Activated CD8-positive, alpha-beta memory T cell treated with anti-CD3 and anti-CD28 coated beads, Interleukin-2, amount 10 ng/mL, durations not matched to agents 7 days and 5 days (primary cell): ENCODE measurements around the gene MORN4. TPM values are rescaled to one million over a fixed set of nuclear protein-coding genes. Genes with fewer than 3 reads are reported as not detected.
"Not testable (repeated sequence)": the region's sequence is repeated elsewhere in the genome, so short reads cannot be mapped to it uniquely, and the experiment has no call there.

ENCODE experiments used
- ATAC-seq: fragments of 150-1000 bp; cut with Tn5 transposase; one replicate; pipeline ENCODE4 v1.10.0; 2021; ENCODE audit warnings: moderate library complexity
- CTCF ChIA-PET: fragments of 350-600 bp; sonication (Branson Sonifier 250); formaldehyde crosslinking; loops from one replicate; lab custom pipeline; 2021; ENCODE audit warnings: antibody characterized with exemption; lab: Charles Lee
- DNase-seq: peaks from one replicate; pipeline ENCODE4 v3.0.0-alpha.2; 2020
- H3K27ac Mint-ChIP-seq: one replicate; pipeline ENCODE4 v1.8.0; 2021; ENCODE audit warnings: mild to moderate bottlenecking, mixed read lengths
- H3K27me3 Mint-ChIP-seq: one replicate; pipeline ENCODE4 v1.8.0; 2021; ENCODE audit warnings: mixed read lengths
- H3K36me3 Mint-ChIP-seq: one replicate; pipeline ENCODE4 v1.8.0; 2021; ENCODE audit warnings: mild to moderate bottlenecking, mixed read lengths
- H3K4me1 Mint-ChIP-seq: one replicate; pipeline ENCODE4 v1.8.0; 2021; ENCODE audit warnings: mixed read lengths
- H3K4me3 Mint-ChIP-seq: one replicate; pipeline ENCODE4 v1.8.0; 2021; ENCODE audit warnings: mild to moderate bottlenecking, moderate library complexity, mixed read lengths
- H3K9me3 Mint-ChIP-seq: one replicate; pipeline ENCODE4 v1.8.0; 2022; ENCODE audit warnings: low read depth, mixed read lengths
- total RNA-seq, 2 experiments: library from RNA; stranded (reverse); gene quantifications; one replicate each; pipeline ENCODE4 v1.2.3, GENCODE V29; 2021

The MORN4 gene
- total RNA-seq, 2 experiments from 2014 or later = 1.9 to 2.1 TPM

DNA sequence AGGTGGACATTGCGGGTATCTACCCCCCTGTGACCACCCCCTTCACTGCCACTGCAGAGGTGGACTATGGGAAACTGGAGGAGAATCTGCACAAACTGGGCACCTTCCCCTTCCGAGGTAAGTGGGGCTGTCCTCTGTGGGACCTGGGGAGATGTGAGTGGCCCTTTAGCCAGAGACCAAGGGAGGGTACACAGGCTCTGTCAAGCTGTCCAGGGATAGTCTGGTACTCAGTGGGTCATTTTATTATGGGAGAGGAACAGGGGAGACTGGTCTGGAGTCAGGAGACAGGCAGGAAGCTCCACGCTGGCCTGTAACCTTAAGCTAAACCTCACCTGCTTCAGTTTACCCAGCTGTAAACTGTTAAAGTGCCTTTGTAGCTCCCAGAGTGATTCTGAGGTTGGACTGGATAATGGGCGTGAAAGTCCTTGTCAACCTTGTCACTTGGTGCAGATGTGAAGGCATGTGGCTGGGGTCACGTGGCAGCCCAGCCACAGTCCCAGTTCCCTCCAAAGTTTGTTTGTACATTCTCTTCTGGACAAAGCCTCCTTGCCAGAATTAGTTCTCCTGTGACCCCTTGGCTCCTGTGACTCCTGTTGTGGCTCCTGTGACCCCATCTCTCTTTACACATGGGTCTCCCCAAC is 48.4 kb downstream of the MORN4 start:
- no peak overlapping the region for H3K4me3 Mint-ChIP-seq
- no peak for ATAC-seq
- CTCF ChIA-PET = interaction anchor here (1.1 to 2.2 kb wide), 2 partner anchors 11 to 13 kb away, joined by 4 to 14 read pairs; partner anchors contain the start of gene ANKRD2
- H3K9me3 Mint-ChIP-seq = no peaks in the 10 kb centered on the region
- H3K4me1 Mint-ChIP-seq = peaks cover 10% of the 10 kb centered on the region
- DNase-seq = no peak
- no peaks in the 10 kb centered on the region for H3K36me3 Mint-ChIP-seq
- no peak overlapping the region for H3K27ac Mint-ChIP-seq
- peaks cover 5% of the 10 kb centered on the region for H3K27me3 Mint-ChIP-seq

DNA sequence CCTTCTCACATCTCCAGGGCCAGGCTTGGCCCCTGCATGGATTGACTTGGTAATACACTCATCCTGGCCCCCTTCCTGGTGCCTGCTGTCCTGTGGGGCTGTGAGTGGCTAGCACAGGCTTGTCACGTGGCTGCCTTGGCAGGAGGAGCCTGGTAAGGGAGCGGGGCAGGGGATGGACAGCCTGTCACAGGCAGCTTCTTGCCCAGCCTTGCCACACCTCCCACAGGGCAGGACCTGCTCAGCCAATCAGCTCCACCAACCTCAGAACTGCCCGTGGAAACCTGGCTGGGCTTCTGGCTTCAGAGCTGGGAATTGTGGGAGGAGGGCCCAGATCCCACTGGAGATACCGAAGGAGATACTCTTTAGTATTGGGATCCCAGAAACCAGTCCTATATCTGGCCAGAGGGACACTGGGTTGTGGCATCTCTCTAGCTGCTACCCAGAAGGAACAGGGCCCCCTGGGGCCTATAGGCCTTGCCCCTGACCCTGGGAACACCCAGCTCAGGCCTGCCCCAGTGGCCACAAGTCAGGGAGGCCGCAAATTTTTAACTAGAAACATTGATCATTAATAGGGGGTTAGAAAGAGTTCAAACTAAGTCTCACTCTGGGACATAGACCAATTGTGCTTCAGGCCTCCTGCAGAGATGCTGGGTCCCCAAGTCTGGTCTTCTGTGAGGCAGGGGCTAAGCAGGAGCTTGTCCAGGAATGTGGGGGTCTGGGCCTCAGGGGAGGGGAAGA is 49.1 kb downstream of the MORN4 start, which contains the start of gene HOGA1:
HOGA1 (plus strand) TSS at position 330 of the 738 bp plus-strand sequence; CDS start at position 645, 315 bp downstream.
- ATAC-seq (no peak), DNase-seq (no peak)
- Mint-ChIP-seq H3K36me3 (no peaks in the 10 kb centered on the region), H3K4me1 (peaks cover 4% of the 10 kb centered on the region), H3K27me3 (peaks cover 6% of the 10 kb centered on the region), H3K4me3 (no peak within 1 kb of the TSS), H3K9me3 (no peaks in the 10 kb centered on the region), H3K27ac (no peak within 1 kb of the TSS)
- CTCF ChIA-PET = interaction anchor here (1.1 to 2.2 kb wide), 2 partner anchors 12 to 28 kb away, joined by 3 to 14 read pairs; partner anchors contain the start of gene ANKRD2

DNA sequence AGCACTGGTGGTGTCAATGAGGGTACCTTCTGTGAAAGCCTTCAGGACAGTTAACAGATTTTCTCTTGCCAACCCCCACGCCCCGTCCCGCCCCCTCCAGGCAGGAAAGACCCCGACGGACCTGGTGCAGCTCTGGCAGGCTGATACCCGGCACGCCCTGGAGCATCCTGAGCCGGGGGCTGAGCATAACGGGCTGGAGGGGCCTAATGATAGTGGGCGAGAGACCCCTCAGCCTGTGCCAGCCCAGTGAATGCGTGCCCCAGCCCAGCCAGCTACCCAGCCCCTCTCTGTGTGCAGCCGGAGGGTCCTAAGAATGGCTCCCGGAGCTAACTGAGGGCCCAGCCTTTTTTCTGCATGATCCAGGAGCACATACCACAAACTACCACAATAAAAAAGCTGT is 49.8 kb downstream of the MORN4 start:
- DNase-seq = no peak
- H3K9me3 Mint-ChIP-seq = no peaks in the 10 kb centered on the region
- peaks cover 11% of the 10 kb centered on the region for H3K27me3 Mint-ChIP-seq
- no peaks in the 10 kb centered on the region for H3K36me3 Mint-ChIP-seq
- peaks cover 2% of the 10 kb centered on the region for H3K4me1 Mint-ChIP-seq
- ATAC-seq = no peak
- H3K27ac Mint-ChIP-seq = no peak overlapping the region
- H3K4me3 Mint-ChIP-seq = no peak overlapping the region
- CTCF ChIA-PET = interaction anchor here (1.1 kb wide), 1 partner anchor 29 kb away, joined by 3 read pairs; no protein-coding TSS in a partner anchor

DNA sequence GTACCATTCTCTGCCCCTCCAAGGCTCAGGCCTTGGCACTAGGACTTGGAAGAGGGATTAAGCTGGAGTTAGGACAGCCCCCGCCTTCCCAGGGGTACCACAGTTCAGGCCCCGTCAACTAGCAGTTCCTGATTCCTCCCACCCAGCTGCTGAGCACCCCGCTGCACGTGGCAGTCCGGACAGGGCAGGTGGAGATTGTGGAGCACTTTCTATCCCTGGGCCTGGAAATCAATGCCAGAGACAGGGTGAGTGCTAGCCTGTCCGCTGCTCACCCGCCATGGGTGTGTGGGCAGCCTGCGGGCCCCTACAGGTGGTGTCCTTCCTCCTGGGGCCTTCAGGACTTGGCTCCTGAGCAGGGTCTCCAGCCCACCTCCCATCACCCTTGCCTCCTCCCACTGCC is 51.1 kb downstream of the MORN4 start:
- peaks cover 2% of the 10 kb centered on the region for H3K4me1 Mint-ChIP-seq
- H3K27ac Mint-ChIP-seq = no peak overlapping the region
- no peak for ATAC-seq
- no peak for DNase-seq
- H3K27me3 Mint-ChIP-seq = peaks cover 22% of the 10 kb centered on the region
- no peak overlapping the region for H3K4me3 Mint-ChIP-seq
- no peaks in the 10 kb centered on the region for H3K9me3 Mint-ChIP-seq
- CTCF ChIA-PET = interaction anchor here (0.6 to 2.4 kb wide), 2 partner anchors 10 to 36 kb away, joined by 3 to 21 read pairs; partner anchors contain the start of gene ANKRD2
- H3K36me3 Mint-ChIP-seq = no peaks in the 10 kb centered on the region

DNA sequence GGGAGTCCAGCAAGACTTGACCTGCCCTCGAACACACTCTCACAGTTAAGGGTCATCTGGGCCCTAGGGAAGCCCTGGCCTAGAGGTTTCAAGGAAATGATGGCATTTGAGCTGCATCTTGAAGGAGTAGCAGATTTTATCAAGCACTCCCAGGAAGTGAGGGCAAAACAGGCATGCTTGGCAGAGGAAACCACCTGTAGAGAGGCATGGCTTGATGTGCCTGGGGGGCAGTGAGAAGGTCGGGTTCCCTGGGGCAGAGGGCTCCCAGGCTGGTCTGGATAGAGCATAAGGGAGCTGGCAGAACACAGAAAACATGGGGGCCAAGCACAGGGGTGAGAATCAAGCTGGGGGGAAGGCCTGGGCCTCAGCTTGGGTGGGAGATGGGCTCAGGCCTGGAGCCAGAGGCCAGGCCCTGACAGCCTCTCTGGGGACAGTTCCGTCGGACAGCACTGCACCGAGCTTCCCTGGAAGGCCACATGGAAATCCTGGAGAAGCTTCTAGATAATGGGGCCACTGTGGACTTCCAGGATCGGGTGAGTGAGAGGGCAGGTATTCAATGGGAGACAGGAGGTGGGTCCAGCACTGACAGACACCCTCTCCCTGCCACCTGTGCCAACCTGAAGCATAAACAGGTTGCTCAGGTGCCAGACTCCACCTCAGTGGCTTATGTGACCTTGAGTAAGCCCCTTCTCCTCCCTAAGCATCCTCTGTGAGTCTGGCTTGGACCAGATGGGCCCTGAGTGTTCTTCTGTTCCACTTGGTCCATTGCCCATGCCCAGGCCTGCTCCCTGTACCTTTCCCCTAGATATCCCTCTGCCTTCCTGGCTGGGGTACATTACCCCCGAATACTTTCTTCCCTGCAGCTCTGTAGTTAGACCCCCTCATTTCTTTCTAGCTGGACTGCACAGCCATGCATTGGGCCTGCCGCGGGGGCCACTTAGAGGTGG is 52.6 kb downstream of the MORN4 start:
- DNase-seq = no peak
- Mint-ChIP-seq H3K27ac (no peak overlapping the region), H3K9me3 (no peaks in the 10 kb centered on the region), H3K4me3 (no peak overlapping the region), H3K27me3 (peaks cover 20% of the 10 kb centered on the region), H3K4me1 (peaks cover 2% of the 10 kb centered on the region), H3K36me3 (no peaks in the 10 kb centered on the region)
- CTCF ChIA-PET = interaction anchor here (2.4 kb wide), 1 partner anchor 9 kb away, joined by 21 read pairs; the partner anchor contains the start of gene ANKRD2
- no peak for ATAC-seq

DNA sequence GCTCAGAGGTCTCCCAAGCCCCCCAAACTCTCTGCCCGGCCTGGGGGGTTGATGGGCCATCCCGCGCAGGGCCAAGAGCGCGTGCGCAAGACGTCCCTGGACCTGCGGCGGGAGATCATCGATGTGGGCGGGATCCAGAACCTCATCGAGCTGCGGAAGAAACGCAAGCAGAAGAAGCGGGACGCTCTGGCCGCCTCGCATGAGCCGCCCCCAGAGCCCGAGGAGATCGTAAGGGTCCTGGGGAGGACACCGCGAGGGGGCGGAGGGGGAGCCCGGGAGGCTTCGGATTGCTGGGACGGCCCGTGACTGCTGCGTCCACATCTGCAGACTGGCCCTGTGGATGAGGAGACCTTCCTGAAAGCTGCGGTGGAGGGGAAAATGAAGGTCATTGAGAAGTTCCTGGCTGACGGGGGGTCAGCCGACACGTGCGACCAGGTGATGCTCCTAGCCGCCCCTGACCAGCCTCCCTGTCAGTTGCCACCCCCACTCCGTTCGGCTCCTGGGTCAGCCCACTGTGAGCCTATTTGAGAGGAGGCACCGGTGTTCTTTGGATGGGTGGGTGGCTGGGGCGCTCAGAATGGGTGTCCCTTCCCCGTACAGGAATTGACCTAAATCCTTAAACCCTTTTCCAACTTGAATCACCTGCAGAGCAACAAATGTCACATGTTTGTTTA is 55.0 kb downstream of the MORN4 start:
- H3K27me3 Mint-ChIP-seq = peaks cover 20% of the 10 kb centered on the region
- H3K36me3 Mint-ChIP-seq = no peaks in the 10 kb centered on the region
- H3K27ac Mint-ChIP-seq = no peak overlapping the region
- peaks cover 2% of the 10 kb centered on the region for H3K4me1 Mint-ChIP-seq
- CTCF ChIA-PET = no interaction called here
- no peak overlapping the region for H3K4me3 Mint-ChIP-seq
- H3K9me3 Mint-ChIP-seq = no peaks in the 10 kb centered on the region
- DNase-seq (no peak), ATAC-seq (peak; percentile 27)

DNA sequence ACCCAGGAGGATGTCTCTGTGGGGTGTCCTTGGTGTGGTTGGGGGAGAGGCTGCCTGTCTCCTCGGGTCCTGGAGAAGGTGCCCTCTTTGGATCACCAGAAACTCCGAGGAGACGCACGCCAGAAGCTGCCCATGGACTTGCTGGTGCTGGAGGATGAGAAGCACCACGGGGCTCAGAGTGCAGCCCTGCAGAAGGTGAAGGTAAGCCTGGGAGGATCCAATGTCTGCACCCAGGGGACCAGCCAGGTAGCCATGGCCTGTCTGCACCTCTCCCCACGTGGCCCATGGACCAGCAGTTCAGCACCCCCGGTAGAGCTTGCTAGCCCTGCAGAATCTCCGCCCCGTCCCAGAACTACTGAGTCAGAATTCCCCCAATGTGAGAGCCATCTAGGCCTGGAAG is 55.6 kb downstream of the MORN4 start:
- CTCF ChIA-PET = no interaction called here
- ATAC-seq = no peak
- H3K4me1 Mint-ChIP-seq = peaks cover 4% of the 10 kb centered on the region

DNA sequence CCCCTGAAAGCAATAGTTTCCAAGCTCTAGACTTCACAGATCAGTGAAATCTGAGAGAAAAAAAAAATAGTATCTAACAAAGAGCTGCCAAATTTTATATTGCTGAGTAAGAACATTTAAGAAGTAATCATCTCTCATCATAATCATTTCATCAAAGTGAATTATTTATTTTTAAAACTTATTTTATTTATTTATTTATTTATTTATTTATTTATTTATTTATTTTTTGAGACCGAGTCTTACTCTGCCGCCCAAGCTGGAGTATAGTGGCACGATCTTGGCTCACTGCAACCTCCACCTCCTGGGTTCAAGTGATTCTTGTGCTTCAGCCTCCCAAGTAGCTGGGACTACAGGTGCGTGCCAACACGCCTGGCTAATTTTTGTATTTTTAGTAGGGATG is 56.8 kb downstream of the MORN4 start:
- H3K27ac Mint-ChIP-seq, H3K4me3 Mint-ChIP-seq, H3K4me1 Mint-ChIP-seq, H3K9me3 Mint-ChIP-seq, H3K36me3 Mint-ChIP-seq, DNase-seq, ATAC-seq: not testable (repeated sequence)
- CTCF ChIA-PET = interaction anchor here (1.0 to 1.6 kb wide), 2 partner anchors 15 to 42 kb away, joined by 3 read pairs; no protein-coding TSS in a partner anchor
- peaks cover 20% of the 10 kb centered on the region for H3K27me3 Mint-ChIP-seq

More for the DNA sequence above, 55.6 kb downstream of the MORN4 start:
- no peak overlapping the region for H3K27ac Mint-ChIP-seq
- H3K27me3 Mint-ChIP-seq = peaks cover 20% of the 10 kb centered on the region
- no peaks in the 10 kb centered on the region for H3K9me3 Mint-ChIP-seq
- H3K4me3 Mint-ChIP-seq = no peak overlapping the region
- no peaks in the 10 kb centered on the region for H3K36me3 Mint-ChIP-seq
- DNase-seq = no peak

DNA sequence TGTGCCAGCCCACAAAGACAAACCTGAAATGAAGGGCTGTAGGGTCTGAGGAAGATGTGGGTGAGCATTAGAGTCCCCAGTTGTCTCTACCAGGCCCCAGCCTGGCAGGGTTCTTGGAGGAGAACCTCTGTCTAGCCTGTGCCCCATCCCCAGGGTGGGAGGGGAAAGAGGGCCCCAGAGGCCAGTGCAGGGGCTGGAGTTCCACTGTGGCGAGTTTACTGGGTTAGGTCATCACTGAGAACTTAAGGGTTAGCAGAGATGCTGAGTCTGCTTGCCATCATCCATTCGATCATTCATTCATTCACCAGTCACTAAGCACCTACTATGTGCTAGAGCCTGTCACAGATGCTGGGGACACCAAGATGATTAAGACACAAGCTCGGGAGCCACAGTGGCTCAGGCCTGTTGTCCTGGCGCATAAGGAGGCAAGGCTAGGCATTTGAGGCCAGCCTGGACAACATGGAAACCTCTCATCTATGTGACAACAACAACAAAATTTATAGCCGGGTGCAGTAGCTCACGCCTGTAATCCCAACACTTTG is 58.1 kb downstream of the MORN4 start:
- H3K27ac Mint-ChIP-seq = no peak overlapping the region
- CTCF ChIA-PET = interaction anchor here (0.8 to 1.6 kb wide), 6 partner anchors 10 to 41 kb away, joined by 3 to 4 read pairs (median 4); no protein-coding TSS in a partner anchor

DNA sequence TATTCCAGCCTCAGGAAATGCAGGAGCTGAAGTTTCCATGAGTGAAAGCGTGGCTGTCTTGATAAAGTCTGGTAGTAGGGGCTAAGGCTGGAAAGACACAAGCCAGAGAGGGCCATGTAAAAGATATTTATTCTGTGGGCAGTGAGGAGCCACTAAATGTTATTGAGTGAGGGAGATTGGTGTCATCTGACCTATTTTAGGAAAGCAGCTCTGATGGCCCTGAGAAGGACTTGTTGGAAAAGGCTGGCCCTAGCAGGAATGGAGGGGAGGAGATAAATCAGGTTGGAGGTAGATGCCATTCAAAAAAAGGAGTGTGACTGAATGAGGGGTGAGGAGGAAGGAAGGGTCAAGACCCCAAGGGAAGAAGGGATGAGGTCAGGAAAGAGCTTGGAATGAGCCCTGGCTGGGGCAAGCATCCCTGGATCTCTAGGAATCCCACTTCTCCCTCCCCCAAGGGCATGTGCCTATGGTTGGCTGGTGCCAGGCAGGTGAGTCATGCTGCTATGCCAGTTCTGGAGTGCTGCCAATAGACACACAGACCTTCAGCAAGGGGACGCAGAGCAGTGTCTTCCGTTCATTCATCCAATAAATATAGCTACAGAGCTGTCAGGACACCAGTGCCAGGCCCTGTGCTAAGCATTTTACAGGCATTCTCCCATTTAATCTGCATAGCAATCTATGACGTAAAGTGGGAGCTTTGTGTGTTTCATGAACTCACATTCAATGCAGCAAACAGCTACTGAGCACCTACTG is 58.8 kb downstream of the MORN4 start:
- CTCF ChIA-PET = interaction anchor here (1.1 to 5.5 kb wide), 6 partner anchors 11 to 39 kb away, joined by 3 to 55 read pairs (median 4); no protein-coding TSS in a partner anchor
- Mint-ChIP-seq H3K27me3 (peaks cover 17% of the 10 kb centered on the region), H3K4me3 (no peak overlapping the region), H3K9me3 (no peaks in the 10 kb centered on the region), H3K27ac (no peak overlapping the region), H3K36me3 (no peaks in the 10 kb centered on the region), H3K4me1 (peaks cover 2% of the 10 kb centered on the region)
- DNase-seq = no peak
- ATAC-seq = no peak

More for the DNA sequence above, 58.1 kb downstream of the MORN4 start:
- Mint-ChIP-seq H3K9me3 (no peaks in the 10 kb centered on the region), H3K4me1 (peaks cover 4% of the 10 kb centered on the region), H3K36me3 (no peaks in the 10 kb centered on the region), H3K4me3 (no peak overlapping the region), H3K27me3 (peaks cover 20% of the 10 kb centered on the region)
- ATAC-seq (no peak), DNase-seq (no peak)

DNA sequence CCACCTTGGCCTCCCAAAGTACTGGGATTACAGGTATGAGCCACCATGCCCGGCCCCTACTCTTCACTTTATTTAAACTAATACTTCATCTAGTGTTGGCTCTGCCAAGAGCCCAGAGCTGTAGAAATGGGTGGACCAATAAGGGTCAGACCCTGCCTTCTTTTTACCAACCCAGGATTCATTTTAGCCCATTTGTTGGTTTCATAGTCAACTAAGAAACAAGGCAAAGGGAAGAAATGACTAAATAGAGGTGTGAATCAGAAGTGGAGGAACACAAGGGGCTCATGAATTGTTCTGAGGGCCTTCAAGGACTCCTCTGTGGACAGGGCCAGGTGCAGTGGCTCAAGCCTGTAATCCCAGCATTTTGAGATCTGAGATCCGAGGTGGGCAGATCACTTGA is 59.6 kb downstream of the MORN4 start:
- CTCF ChIA-PET = interaction anchor here (0.8 to 5.5 kb wide), 7 partner anchors 7 to 40 kb away, joined by 3 to 55 read pairs (median 4); no protein-coding TSS in a partner anchor
- DNase-seq (no peak), ATAC-seq (no peak)
- Mint-ChIP-seq H3K9me3 (no peaks in the 10 kb centered on the region), H3K27ac (no peak overlapping the region), H3K36me3 (no peaks in the 10 kb centered on the region), H3K4me1 (peaks cover 2% of the 10 kb centered on the region), H3K27me3 (peaks cover 15% of the 10 kb centered on the region), H3K4me3 (no peak overlapping the region)
